DOHH2 (cell line): Measurements from ENCODE around the gene CWC15.

Source experiments
- CTCF ChIP-seq: fragments of 200-600 bp; sonication (generic); IDR thresholded peaks from one replicate; pipeline ENCODE4 v1.5.1; 2014; ENCODE audit warnings: antibody characterized with exemption, mild to moderate bottlenecking, low read depth, low read length; ENCODE audit not compliant: poor library complexity, severe bottlenecking
- EZH2phosphoT487 ChIP-seq: fragments of 200-600 bp; sonication (generic); IDR thresholded peaks from 2 replicates; pipeline ENCODE4 v1.6.1; 2017; ENCODE audit warnings: borderline replicate concordance, mild to moderate bottlenecking, antibody characterized with exemption, low read length, moderate library complexity, mixed read lengths

DNA sequence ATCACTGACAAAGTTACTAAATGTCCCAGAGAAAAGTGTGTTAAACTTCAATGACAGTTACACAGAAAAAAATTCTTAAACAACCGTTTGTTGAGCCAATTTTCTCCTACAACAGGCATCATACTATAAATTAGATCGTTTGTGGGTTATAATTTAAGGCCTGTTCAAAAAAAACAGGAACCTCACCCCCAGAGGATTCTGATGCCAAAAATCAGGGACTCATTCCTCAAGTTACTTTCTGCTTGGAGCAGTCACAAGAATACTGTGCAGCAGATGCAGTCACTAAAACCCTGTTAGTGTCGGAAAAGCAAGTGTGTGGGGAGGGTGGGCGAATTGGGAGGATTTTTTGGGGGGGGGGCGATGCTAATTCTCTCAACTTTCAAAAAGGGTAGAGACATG, 657 bp downstream of the CWC15 start:
- no peak for TF ChIP-seq CTCF
- TF ChIP-seq EZH2phosphoT487 = no peak
